WTC11 (cell line): Measurements from ENCODE around the gene SEMA6B. TPM values are rescaled to one million over a fixed set of nuclear protein-coding genes. Genes with fewer than 3 reads are reported as not detected.
A peak's percentile ranks its signal among the peaks of the same experiment; 100 is the strongest.

ENCODE experiments used
- ATAC-seq: fragments of 200-7000 bp; cut with Tn5 transposase; 2 replicates; pipeline ENCODE4 v1.10.0; 2021; ENCODE audit warnings: mild to moderate bottlenecking, moderate library complexity
- Bru-seq: library from RNA; stranded (reverse); fragments of 400-500 nt; gene quantifications from one replicate; lab custom pipeline; 2021; lab: Mats Ljungman, UMichigan
- CTCF ChIA-PET: fragments of 300-600 bp; sonication (Branson Sonifier 250); formaldehyde crosslinking; loops from one replicate; lab custom pipeline; 2021; ENCODE audit warnings: antibody characterized with exemption; lab: Charles Lee
- POLR2A ChIA-PET: fragments of 350-600 bp; sonication (Branson Sonifier 250); formaldehyde crosslinking; loops from one replicate; lab custom pipeline; 2021; ENCODE audit warnings: antibody characterized with exemption; lab: Charles Lee
- DNase-seq: peaks from one replicate; pipeline ENCODE4 v3.0.0; 2021; ENCODE audit warnings: low spot score
- H3K27ac Mint-ChIP-seq: 2 replicates; pipeline ENCODE4 v1.8.0; 2021; ENCODE audit warnings: mixed read lengths
- H3K27me3 Mint-ChIP-seq: 2 replicates; pipeline ENCODE4 v1.8.0; 2021; ENCODE audit warnings: low read depth, mild to moderate bottlenecking, moderate library complexity, mixed read lengths
- H3K36me3 Mint-ChIP-seq: 2 replicates; pipeline ENCODE4 v1.8.0; 2021; ENCODE audit warnings: mixed read lengths
- H3K4me1 Mint-ChIP-seq: 2 replicates; pipeline ENCODE4 v1.8.0; 2022; ENCODE audit warnings: mixed read lengths
- H3K4me3 Mint-ChIP-seq: 2 replicates; pipeline ENCODE4 v1.8.0; 2021; ENCODE audit warnings: mild to moderate bottlenecking, moderate library complexity, mixed read lengths
- H3K9me3 Mint-ChIP-seq: 2 replicates; pipeline ENCODE4 v1.8.0; 2021; ENCODE audit warnings: mixed read lengths
- ATF6 ChIP-seq: sonication (generic); formaldehyde crosslinking; IDR thresholded peaks from 2 replicates; pipeline ENCODE4 v1.8.1; 2023; ENCODE audit warnings: mild to moderate bottlenecking, missing genetic modification reagents
- CREM ChIP-seq: sonication (generic); formaldehyde crosslinking; IDR thresholded peaks from 2 replicates; pipeline ENCODE4 v1.8.1; 2022; ENCODE audit warnings: mild to moderate bottlenecking, missing genetic modification reagents, moderate library complexity
- EMX1 ChIP-seq: fragments of 250-450 bp; sonication (Bioruptor Pico); IDR thresholded peaks from 2 replicates; pipeline ENCODE4 v1.8.0; 2021; ENCODE audit warnings: mild to moderate bottlenecking
- GABPB1 ChIP-seq: sonication (generic); formaldehyde crosslinking; IDR thresholded peaks from 2 replicates; pipeline ENCODE4 v1.8.1; 2023; ENCODE audit warnings: mild to moderate bottlenecking, missing genetic modification reagents
- GTF2I ChIP-seq: fragments of 250-450 bp; sonication (Bioruptor Pico); conservative IDR thresholded peaks from 2 replicates; pipeline ENCODE4 v1.4.0; 2021; ENCODE audit warnings: mild to moderate bottlenecking
- IRF1 ChIP-seq: sonication (generic); formaldehyde crosslinking; IDR thresholded peaks from 2 replicates; pipeline ENCODE4 v1.8.0; 2023; ENCODE audit warnings: missing genetic modification reagents
- JAZF1 ChIP-seq: fragments of 250-450 bp; sonication (Bioruptor Pico); IDR thresholded peaks from 2 replicates; pipeline ENCODE4 v1.9.0; 2021; ENCODE audit warnings: moderate library complexity, mild to moderate bottlenecking, inconsistent platforms
- MAX ChIP-seq: sonication (generic); formaldehyde crosslinking; IDR thresholded peaks from 2 replicates; pipeline ENCODE4 v1.8.0; 2022; ENCODE audit warnings: mild to moderate bottlenecking, missing genetic modification reagents
- NFYB ChIP-seq: sonication (generic); formaldehyde crosslinking; conservative IDR thresholded peaks from 2 replicates; pipeline ENCODE4 v1.8.0; 2022; ENCODE audit warnings: low read depth, missing genetic modification reagents
- RELA ChIP-seq: sonication (generic); formaldehyde crosslinking; IDR thresholded peaks from 2 replicates; pipeline ENCODE4 v1.8.1; 2022; ENCODE audit warnings: missing genetic modification reagents, mild to moderate bottlenecking, borderline replicate concordance
- SOX15 ChIP-seq: fragments of 250-450 bp; sonication (Bioruptor Pico); IDR thresholded peaks from 2 replicates; pipeline ENCODE4 v1.9.0; 2021; ENCODE audit warnings: mild to moderate bottlenecking
- SP1 ChIP-seq: sonication (generic); formaldehyde crosslinking; conservative IDR thresholded peaks from 2 replicates; pipeline ENCODE4 v1.8.1; 2022; ENCODE audit warnings: missing genetic modification reagents
- STAT6 ChIP-seq: sonication (generic); formaldehyde crosslinking; conservative IDR thresholded peaks from 2 replicates; pipeline ENCODE4 v1.8.1; 2023; ENCODE audit warnings: mild to moderate bottlenecking, low read depth, missing genetic modification reagents, moderate library complexity
- USF1 ChIP-seq: sonication (generic); formaldehyde crosslinking; IDR thresholded peaks from 2 replicates; pipeline ENCODE4 v1.8.0; 2022; ENCODE audit warnings: mild to moderate bottlenecking, missing genetic modification reagents
- USF2 ChIP-seq: sonication (generic); formaldehyde crosslinking; IDR thresholded peaks from 2 replicates; pipeline ENCODE4 v1.8.1; 2023; ENCODE audit warnings: mild to moderate bottlenecking, missing genetic modification reagents, moderate library complexity
- ZNF423 ChIP-seq: fragments of 250-450 bp; sonication (Bioruptor Pico); IDR thresholded peaks from 2 replicates; pipeline ENCODE4 v2.1.2; 2022; ENCODE audit warnings: mild to moderate bottlenecking, moderate library complexity
- ZNF512 ChIP-seq: sonication (generic); formaldehyde crosslinking; IDR thresholded peaks from 2 replicates; pipeline ENCODE4 v1.8.1; 2022; ENCODE audit warnings: missing genetic modification reagents, borderline replicate concordance
- ZNF532 ChIP-seq: fragments of 250-450 bp; sonication (Bioruptor Pico); IDR thresholded peaks from 2 replicates; pipeline ENCODE4 v1.9.0; 2021; ENCODE audit warnings: mild to moderate bottlenecking, borderline replicate concordance
- long read RNA-seq, 3 experiments: library from RNA in 1 of 3; library from capped mRNA in 1 of 3; library from polyadenylated mRNA in 1 of 3; unstranded in 2 of 3; stranded (forward) in 1 of 3; transcript quantifications; one replicate each; pipeline ENCODE4 v2.0.0, GENCODE V29; 2021
- total RNA-seq: library from RNA; stranded (reverse); gene quantifications from 3 replicates; pipeline ENCODE4 v1.2.3, GENCODE V29; 2021

Gene SEMA6B
- total RNA-seq (45.1 to 52.1 TPM (median 49.1 TPM) in 3 replicates), Bru-seq, nascent RNA (percentile 46 among the genes with signal in this experiment)
- long read RNA-seq, experiment 1, partial matches to known transcripts: 14 of 57 reads
- long read RNA-seq, experiment 1, other reads (novel, unspliced or antisense): 43 of 57 reads
- long read RNA-seq, experiment 2, partial matches to known transcripts: 24 of 77 reads
- long read RNA-seq, experiment 2, other reads (novel, unspliced or antisense): 53 of 77 reads
- long read RNA-seq, experiment 3: 0 reads

- Mint-ChIP-seq H3K4me1 (peaks cover 9% of the 10 kb centered on the region), H3K36me3 (peaks cover 6% of the 10 kb centered on the region), H3K27me3 (peaks cover 2% of the 10 kb centered on the region; the same call in 1 of the 2 replicates), H3K9me3 (no peaks in the 10 kb centered on the region), H3K27ac (no peak within 1 kb of the TSS), H3K4me3 (no peak within 1 kb of the TSS)
- POLR2A ChIA-PET: no interaction called here
- no peak for DNase-seq
- ATAC-seq: no peak
- no peak for TF ChIP-seq ZNF512 (CRISPR knock-in tag)
- TF ChIP-seq JAZF1: no peak
- TF ChIP-seq GABPB1: no peak
- CTCF ChIA-PET: interaction anchor here (1.0 to 3.2 kb wide), 8 partner anchors 8 to 77 kb away, joined by 3 to 28 read pairs (median 10); partner anchors contain the start of genes PLIN4 and PLIN5
Observed at GRCh38 chr19:4559569-4559968, at the start of gene SEMA6B. SEMA6B (minus strand) TSS chr19:4559684; CDS start chr19:4558457, 1,227 bp downstream.

GRCh38 chr19:4606921-4607678 lies 47.6 kb upstream of the SEMA6B start:
- peaks cover 30% of the 10 kb centered on the region for H3K27me3 Mint-ChIP-seq
- no peak overlapping the region for H3K27ac Mint-ChIP-seq
- ChIA-PET CTCF (interaction anchor here (0.5 to 2.7 kb wide), 16 partner anchors 10 to 399 kb away, joined by 3 to 26 read pairs (median 9); partner anchors contain the start of gene PLIN5), POLR2A (no interaction called here)
- DNase-seq: peak; percentile 53
- H3K4me3 Mint-ChIP-seq: peak overlapping the region; percentile 27
- ATAC-seq: peak; percentile 71
- H3K9me3 Mint-ChIP-seq: no peaks in the 10 kb centered on the region
- no peaks in the 10 kb centered on the region for H3K36me3 Mint-ChIP-seq
- peaks cover 15% of the 10 kb centered on the region for H3K4me1 Mint-ChIP-seq
- TF ChIP-seq ZNF423 (no peak), EMX1 (CRISPR knock-in tag) (no peak), USF1 (CRISPR knock-in tag) (peak; percentile 91), NFYB (CRISPR knock-in tag) (no peak), GTF2I (peak; percentile 74), ATF6 (CRISPR knock-in tag) (no peak), USF2 (CRISPR knock-in tag) (peak; percentile 90), SP1 (CRISPR knock-in tag) (no peak), ZNF532 (CRISPR knock-in tag) (no peak), IRF1 (no peak), STAT6 (CRISPR knock-in tag) (no peak), RELA (CRISPR knock-in tag) (no peak), CREM (CRISPR knock-in tag) (no peak), MAX (CRISPR knock-in tag) (peak; percentile 37; the same call in 1 of the 2 replicates), SOX15 (CRISPR knock-in tag) (no peak)
